Measurements from ENCODE around the gene HIVEP1.

The HIVEP1 gene

DNA sequence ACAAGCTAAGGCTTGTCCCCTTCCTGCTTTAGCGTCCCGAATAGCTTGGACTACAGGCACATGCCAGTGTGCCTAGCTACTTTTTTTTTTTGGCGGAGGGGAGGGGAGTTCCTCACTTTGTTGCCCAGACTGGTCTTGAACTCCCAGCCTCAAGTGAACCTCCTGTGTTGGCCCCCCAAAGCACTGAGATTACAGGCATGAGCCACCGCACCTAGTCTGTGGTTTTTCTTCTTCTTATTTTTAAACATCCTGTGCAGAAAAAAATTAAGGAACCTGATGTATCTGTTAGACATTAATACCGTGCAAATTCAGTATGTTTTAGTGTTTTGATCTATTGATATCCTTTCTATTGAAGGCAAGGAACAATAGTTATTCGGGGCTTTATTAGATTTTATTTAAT is 25.7 kb downstream of the HIVEP1 start:
- TF ChIP-seq, protein P1, sequence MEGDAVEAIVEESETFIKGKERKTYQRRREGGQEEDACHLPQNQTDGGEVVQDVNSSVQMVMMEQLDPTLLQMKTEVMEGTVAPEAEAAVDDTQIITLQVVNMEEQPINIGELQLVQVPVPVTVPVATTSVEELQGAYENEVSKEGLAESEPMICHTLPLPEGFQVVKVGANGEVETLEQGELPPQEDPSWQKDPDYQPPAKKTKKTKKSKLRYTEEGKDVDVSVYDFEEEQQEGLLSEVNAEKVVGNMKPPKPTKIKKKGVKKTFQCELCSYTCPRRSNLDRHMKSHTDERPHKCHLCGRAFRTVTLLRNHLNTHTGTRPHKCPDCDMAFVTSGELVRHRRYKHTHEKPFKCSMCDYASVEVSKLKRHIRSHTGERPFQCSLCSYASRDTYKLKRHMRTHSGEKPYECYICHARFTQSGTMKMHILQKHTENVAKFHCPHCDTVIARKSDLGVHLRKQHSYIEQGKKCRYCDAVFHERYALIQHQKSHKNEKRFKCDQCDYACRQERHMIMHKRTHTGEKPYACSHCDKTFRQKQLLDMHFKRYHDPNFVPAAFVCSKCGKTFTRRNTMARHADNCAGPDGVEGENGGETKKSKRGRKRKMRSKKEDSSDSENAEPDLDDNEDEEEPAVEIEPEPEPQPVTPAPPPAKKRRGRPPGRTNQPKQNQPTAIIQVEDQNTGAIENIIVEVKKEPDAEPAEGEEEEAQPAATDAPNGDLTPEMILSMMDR (IDR thresholded peaks at IDR 0.05): no peak

DNA sequence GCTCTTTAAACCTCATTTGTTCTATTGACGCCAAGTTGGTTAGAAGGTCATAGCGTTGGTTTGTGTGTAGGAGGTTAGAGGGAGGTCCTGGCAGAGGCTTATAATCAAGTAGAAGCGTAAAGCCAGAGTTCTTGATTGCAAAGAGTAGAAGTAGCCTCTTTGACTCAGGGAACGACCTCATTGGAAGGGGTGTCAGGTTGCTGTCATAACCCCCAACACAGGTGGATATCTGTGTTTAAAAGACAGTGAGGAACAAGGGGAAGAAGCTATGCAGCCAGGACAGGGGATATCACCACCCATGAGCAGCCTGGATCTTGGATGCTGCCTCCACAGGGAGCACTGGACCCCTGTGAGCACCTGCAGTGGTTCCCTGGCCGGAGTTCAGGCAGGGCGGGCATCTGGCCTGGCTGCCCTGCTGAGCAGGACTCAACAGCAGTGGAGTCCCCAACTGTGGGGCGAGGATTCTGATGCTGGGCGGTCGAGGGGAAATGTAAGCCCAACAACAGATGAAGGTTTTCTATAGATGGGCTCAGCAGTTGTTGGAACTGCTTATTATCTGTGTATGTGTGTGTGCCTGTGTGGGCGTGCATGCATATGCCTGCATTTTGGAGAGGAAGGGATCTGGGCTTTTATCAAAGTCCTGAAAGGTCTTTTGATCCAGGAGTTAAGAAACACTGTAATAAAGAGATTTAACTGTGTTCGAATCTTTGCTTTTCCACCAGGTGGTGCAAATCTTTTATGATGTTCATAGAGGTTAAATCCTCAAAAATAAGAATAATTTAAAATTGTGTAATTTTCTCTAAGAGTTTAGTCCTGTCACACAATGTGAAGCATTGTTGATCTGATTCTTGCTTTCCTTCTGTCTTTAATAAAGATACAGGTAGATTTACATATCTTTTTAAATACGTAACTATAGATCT is 27.7 kb downstream of the HIVEP1 start:
- TF ChIP-seq, protein P1 (IDR thresholded peaks at IDR 0.05): no peak

DNA sequence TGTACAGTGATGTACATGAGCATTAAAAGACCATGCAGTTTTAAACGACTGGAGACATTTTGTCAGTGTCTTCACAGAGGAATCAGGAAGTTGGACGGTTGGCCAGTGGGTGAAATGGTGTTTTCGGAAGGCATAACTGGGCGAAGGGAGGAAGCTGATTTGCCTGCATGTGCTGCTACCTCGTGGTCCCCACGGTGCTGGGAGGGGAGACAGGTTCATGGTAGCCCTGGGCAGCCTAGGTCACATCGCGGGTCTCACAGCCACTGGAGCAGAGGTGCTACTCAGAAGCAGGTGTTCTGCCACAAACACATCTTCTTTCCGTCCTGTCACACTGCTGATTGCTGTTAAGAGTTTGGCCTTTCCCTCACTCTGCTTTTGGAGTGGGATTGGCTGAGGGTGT is 35.2 kb downstream of the HIVEP1 start:
- TF ChIP-seq, protein P1 (IDR thresholded peaks at IDR 0.05): no peak

DNA sequence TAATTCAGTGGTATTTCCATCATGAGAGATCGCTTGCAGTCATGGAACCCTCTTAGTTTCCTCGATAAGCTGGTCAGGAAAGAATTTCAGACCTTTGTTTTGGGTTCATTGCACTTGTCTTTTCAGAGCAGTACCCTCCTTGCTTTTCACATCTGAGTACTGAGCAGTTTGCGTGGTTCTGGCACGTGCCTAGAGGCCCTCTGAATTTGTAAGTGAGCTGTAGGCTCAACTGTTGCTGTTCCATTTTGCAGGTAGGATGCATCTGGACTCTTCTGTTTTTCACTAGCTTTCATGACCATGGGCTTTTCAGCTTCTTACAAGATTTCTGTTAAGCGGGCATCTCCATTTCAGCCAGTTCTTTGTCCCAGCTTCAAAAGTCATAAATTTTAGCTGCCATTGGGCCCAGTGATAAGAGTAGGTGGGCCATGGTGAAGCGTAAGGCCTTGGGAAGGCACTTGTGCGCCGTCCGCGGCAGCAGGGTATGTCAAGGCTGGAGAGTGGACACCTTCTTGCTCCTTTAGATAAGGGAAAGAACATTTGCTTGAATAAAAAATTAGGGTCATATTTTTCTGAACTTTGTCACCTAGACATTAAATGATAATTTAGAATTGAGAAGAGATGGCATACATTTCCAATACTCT is 35.8 kb downstream of the HIVEP1 start:
- TF ChIP-seq, protein P1 (IDR thresholded peaks at IDR 0.05): no peak

DNA sequence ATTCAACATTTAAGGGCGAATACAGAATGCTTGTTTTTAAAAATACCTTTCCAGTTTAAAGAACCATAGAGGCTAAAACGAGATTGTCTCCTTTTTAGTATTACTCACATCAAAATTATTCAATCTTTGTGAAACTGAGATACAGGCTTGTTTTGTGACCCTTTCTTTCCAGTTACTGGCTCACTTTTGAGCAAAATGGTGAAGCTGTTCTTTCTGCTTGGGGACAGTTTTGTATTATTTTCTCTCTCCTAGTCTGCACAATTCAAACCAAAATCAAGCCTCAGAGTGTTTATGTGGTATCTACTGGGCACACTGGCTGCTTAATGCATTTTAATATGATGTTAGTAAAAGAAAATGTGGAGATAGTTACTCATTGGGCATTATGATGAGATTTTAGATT is 36.5 kb downstream of the HIVEP1 start:
- TF ChIP-seq, protein P1 (IDR thresholded peaks at IDR 0.05): no peak

DNA sequence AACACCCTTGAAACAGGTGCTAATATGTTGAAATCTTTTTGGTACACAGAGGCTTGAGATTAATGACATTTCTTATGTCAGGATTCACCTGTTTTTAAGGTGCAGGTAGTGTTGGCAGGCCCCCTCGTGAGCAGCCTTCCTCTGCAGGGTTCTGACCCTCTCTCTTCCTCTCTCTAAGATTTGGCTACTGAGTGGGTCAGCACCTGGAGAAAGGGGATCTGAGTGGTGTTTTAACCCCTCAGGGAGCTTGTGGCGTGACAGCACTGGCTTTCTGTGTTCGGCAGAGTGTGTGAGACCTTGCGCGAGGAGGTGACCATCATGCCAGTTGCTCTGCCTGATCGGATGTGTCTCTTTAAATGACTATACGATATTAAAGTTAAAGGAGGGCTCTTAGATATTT is 37.1 kb downstream of the HIVEP1 start:
- TF ChIP-seq, protein P1 (IDR thresholded peaks at IDR 0.05): no peak

DNA sequence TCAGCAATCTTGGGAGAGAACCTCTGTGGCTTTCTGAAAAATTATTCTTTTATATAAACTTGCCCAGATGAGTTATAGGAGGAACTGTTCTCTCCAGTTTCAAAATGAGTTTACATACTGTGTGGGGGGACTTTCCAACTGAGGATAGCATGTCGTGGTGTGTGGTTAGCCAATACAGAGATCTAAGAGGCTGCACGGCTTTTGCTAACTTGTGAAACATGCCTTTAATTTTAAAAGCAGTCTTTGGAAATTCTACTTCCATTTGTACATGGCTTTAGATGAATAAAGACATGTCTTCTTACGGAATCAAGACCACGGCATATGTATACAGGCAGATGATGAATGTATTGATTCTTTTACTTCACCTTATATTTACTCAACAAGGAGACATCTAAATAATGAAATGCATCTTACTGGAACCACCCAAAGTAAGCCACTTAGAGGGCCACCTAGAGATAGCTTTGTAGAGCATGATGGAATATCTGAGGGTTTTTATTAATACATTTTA is 39.8 kb downstream of the HIVEP1 start:
- TF ChIP-seq, protein P1 (IDR thresholded peaks at IDR 0.05): no peak
